H1 (cell line): ENCODE results near the gene WNT11. TPM values are rescaled to one million over a fixed set of nuclear protein-coding genes. Genes with fewer than 3 reads are reported as not detected.

Source experiments
- CTCF ChIA-PET: fragments of 300-600 bp; sonication (Branson Sonifier 250); formaldehyde crosslinking; loops from one replicate; lab custom pipeline; 2021; ENCODE audit not compliant: partially characterized antibody; lab: Charles Lee
- POLR2A ChIA-PET: fragments of 300-600 bp; sonication (Branson Sonifier 250); formaldehyde crosslinking; loops from one replicate; lab custom pipeline; 2021; ENCODE audit warnings: inconsistent platforms; ENCODE audit not compliant: partially characterized antibody; lab: Charles Lee
- DNase-seq, 2 experiments: peaks; one replicate each; pipeline versions ENCODE4 v3.0.0 to v3.0.0-alpha.2; 2010 to 2022; ENCODE audit warnings: low spot score in 2 of 2, low read depth in 1 of 2, mixed read lengths in 1 of 2
- FAIRE-seq: peaks from 2 replicates; lab custom pipeline; 2011; peaks lifted over from hg19 to GRCh38; lab: Jason Lieb, UNC
- H2AFZ ChIP-seq: 2 replicates; pipeline ENCODE4 v1.8.1; 2012; ENCODE audit warnings: low read length, inconsistent platforms
- H2AK5ac ChIP-seq: 2 replicates; pipeline ENCODE4 v1.6.1; 2013; ENCODE audit warnings: low read depth, low read length
- H2BK120ac ChIP-seq: replicated peaks from 2 replicates; pipeline ENCODE3; 2013; ENCODE audit warnings: low read depth, low read length, inconsistent platforms
- H2BK12ac ChIP-seq: 2 replicates; pipeline ENCODE4 v1.6.1; 2013; ENCODE audit warnings: low read depth, low read length
- H2BK15ac ChIP-seq: 2 replicates; pipeline ENCODE4 v1.6.1; 2013; ENCODE audit warnings: low read length
- H2BK20ac ChIP-seq: 2 replicates; pipeline ENCODE4 v1.6.1; 2013; ENCODE audit warnings: low read length
- H2BK5ac ChIP-seq: 2 replicates; pipeline ENCODE4 v1.6.1; 2013; ENCODE audit warnings: low read depth, low read length
- H3K14ac ChIP-seq: 2 replicates; pipeline ENCODE4 v1.6.1; 2013; ENCODE audit warnings: inconsistent platforms; ENCODE audit not compliant: insufficient read length
- H3K18ac ChIP-seq: 2 replicates; pipeline ENCODE4 v1.6.1; 2013; ENCODE audit warnings: low read length; ENCODE audit errors: extremely low read depth
- H3K23ac ChIP-seq: 2 replicates; pipeline ENCODE4 v1.6.1; 2013; ENCODE audit warnings: inconsistent platforms; ENCODE audit not compliant: insufficient read length
- H3K23me2 ChIP-seq: 2 replicates; pipeline ENCODE4 v1.6.1; 2013; ENCODE audit warnings: low read depth, low read length
- H3K27ac ChIP-seq: 2 replicates; pipeline ENCODE4 v1.6.1; 2011; ENCODE audit warnings: low read depth, low read length, inconsistent platforms
- H3K27me3 ChIP-seq, 4 experiments: replicated peaks in 1 of 4; 1 replicate in 1 of 4; 2 replicates in 3 of 4; pipeline versions ENCODE4 v1.6.1 to v1.8.1; 2011 to 2013; ENCODE audit warnings: low read length in 3 of 4, mild to moderate bottlenecking in 3 of 4, inconsistent platforms in 2 of 4, mixed read lengths in 2 of 4, moderate library complexity in 1 of 4; ENCODE audit not compliant: control insufficient read depth in 3 of 4, insufficient read depth in 3 of 4; ENCODE audit errors: extremely low read depth in 1 of 4
- H3K36me3 ChIP-seq, 4 experiments: 2 replicates each; pipeline versions ENCODE4 v1.6.1 to v1.8.1; 2011 to 2013; ENCODE audit warnings: mild to moderate bottlenecking in 4 of 4, low read length in 3 of 4, moderate library complexity in 2 of 4, control low read depth in 1 of 4, inconsistent platforms in 1 of 4; ENCODE audit not compliant: insufficient read depth in 4 of 4, control insufficient read depth in 2 of 4
- H3K4ac ChIP-seq: replicated peaks from 2 replicates; pipeline ENCODE3; 2013; ENCODE audit warnings: low read length, low read depth, mixed read lengths, inconsistent platforms; ENCODE audit not compliant: insufficient read length
- H3K4me1 ChIP-seq, 4 experiments: replicated peaks in 1 of 4; 1 replicate in 1 of 4; 2 replicates in 3 of 4; pipeline versions ENCODE4 v1.6.1 to v1.8.1; 2011 to 2013; ENCODE audit warnings: low read length in 3 of 4, inconsistent platforms in 2 of 4, mixed read lengths in 1 of 4; ENCODE audit not compliant: insufficient read depth in 4 of 4, control insufficient read depth in 3 of 4
- H3K4me2 ChIP-seq, 2 experiments: 2 replicates each; pipeline versions ENCODE4 v1.6.1 to v1.8.1; 2011 to 2013; ENCODE audit warnings: low read depth in 2 of 2, low read length in 2 of 2, control low read depth in 1 of 2, inconsistent platforms in 1 of 2, mild to moderate bottlenecking in 1 of 2; ENCODE audit not compliant: insufficient read depth in 1 of 2
- H3K4me3 ChIP-seq, 4 experiments: fragments of 200-600, 300-600 bp in 1 of 4; sonication (generic), shearing (Covaris generic), sonication (Bioruptor Twin) in 1 of 4; 2 replicates each; pipeline versions ENCODE4 v1.5.1 to v1.8.1; 2011 to 2016; ENCODE audit warnings: low read length in 4 of 4, low read depth in 3 of 4, control low read depth in 2 of 4, inconsistent platforms in 2 of 4, mild to moderate bottlenecking in 2 of 4, mixed read lengths in 1 of 4, moderate library complexity in 1 of 4; ENCODE audit not compliant: insufficient read depth in 2 of 4; ENCODE audit errors: extremely low read depth in 1 of 4
- H3K56ac ChIP-seq: replicated peaks from 2 replicates; pipeline ENCODE3; 2013; ENCODE audit warnings: low read depth, mild to moderate bottlenecking, mixed read lengths, low read length, inconsistent platforms; ENCODE audit not compliant: insufficient read length
- H3K79me1 ChIP-seq: 2 replicates; pipeline ENCODE4 v1.6.1; 2013; ENCODE audit warnings: low read depth, low read length, control low read depth
- H3K79me2 ChIP-seq, 2 experiments: 2 replicates each; pipeline versions ENCODE4 v1.6.1 to v1.8.1; 2012 to 2013; ENCODE audit warnings: low read length in 2 of 2, mild to moderate bottlenecking in 2 of 2, inconsistent platforms in 1 of 2; ENCODE audit not compliant: insufficient read depth in 2 of 2, control insufficient read depth in 1 of 2
- H3K9ac ChIP-seq, 4 experiments: replicated peaks in 1 of 4; 1 replicate in 1 of 4; 2 replicates in 3 of 4; pipeline versions ENCODE4 v1.6.1 to v1.8.1; 2011 to 2013; ENCODE audit warnings: low read depth in 3 of 4, low read length in 3 of 4, control low read depth in 2 of 4, mild to moderate bottlenecking in 2 of 4, moderate library complexity in 2 of 4, inconsistent platforms in 1 of 4; ENCODE audit errors: extremely low read depth in 1 of 4
- H3K9me3 ChIP-seq, 2 experiments: 2 replicates each; pipeline versions ENCODE4 v1.6.1 to v1.8.1; 2012 to 2013; ENCODE audit warnings: mild to moderate bottlenecking in 2 of 2, moderate library complexity in 2 of 2, control low read depth in 1 of 2, inconsistent platforms in 1 of 2, low read depth in 1 of 2, low read length in 1 of 2, mixed read lengths in 1 of 2; ENCODE audit not compliant: insufficient read depth in 2 of 2
- H4K20me1 ChIP-seq, 2 experiments: replicated peaks in 1 of 2; 2 replicates each; pipeline versions ENCODE3 to v1.8.1; 2011 to 2013; ENCODE audit warnings: inconsistent platforms in 2 of 2, low read length in 2 of 2, mild to moderate bottlenecking in 1 of 2; ENCODE audit not compliant: insufficient read depth in 2 of 2, control insufficient read depth in 1 of 2
- H4K5ac ChIP-seq: 2 replicates; pipeline ENCODE4 v1.6.1; 2013; ENCODE audit warnings: low read length, low read depth, mixed read lengths, inconsistent platforms; ENCODE audit not compliant: insufficient read length
- H4K8ac ChIP-seq: 2 replicates; pipeline ENCODE4 v1.8.0; 2013; ENCODE audit warnings: mild to moderate bottlenecking, moderate library complexity, low read length, inconsistent platforms; ENCODE audit not compliant: insufficient read depth; ENCODE audit errors: extremely low read depth
- H4K91ac ChIP-seq: replicated peaks from 2 replicates; pipeline ENCODE3; 2013; ENCODE audit warnings: low read length, mixed read lengths, inconsistent platforms; ENCODE audit not compliant: insufficient read length
- HDAC6 ChIP-seq: IDR thresholded peaks from one replicate; pipeline ENCODE4 v1.7.1; 2012; ENCODE audit warnings: low read depth, mild to moderate bottlenecking, inconsistent platforms, low read length, moderate library complexity
- JUND ChIP-seq: IDR thresholded peaks from 2 replicates; pipeline ENCODE4 v1.6.1; 2011; ENCODE audit warnings: mild to moderate bottlenecking, improper control_type of control experiment, low read length
- WGBS, 2 experiments: shearing (Covaris generic) in 1 of 2; methylation state at CpG; one replicate each; pipeline versions ENCODE4 v1.1.6 to v1.1.7; 2013 to 2015; ENCODE audit warnings: low lambda C conversion rate in 2 of 2, mixed read lengths in 2 of 2, inconsistent platforms in 1 of 2, low coverage in 1 of 2, missing lambda C conversion rate in 1 of 2; ENCODE audit not compliant: insufficient replicate concordance in 2 of 2, insufficient coverage in 1 of 2, insufficient read length in 1 of 2; ENCODE audit errors: extremely low coverage in 1 of 2, missing lambda C conversion rate in 1 of 2; 5-methylcytosine and 5-hydroxymethylcytosine counted together
- polyA plus RNA-seq, 7 experiments: library from polyadenylated mRNA; depleted of rRNA in 3 of 7; stranded (reverse) in 5 of 7; unstranded in 2 of 7; fragments of >200 nt in 5 of 7; fragments of 200-250 nt in 2 of 7; gene quantifications; 1 replicate in 5 of 7; 2 replicates in 1 of 7; 4 replicates in 1 of 7; pipeline versions ENCODE4 v1.2.1 to v1.2.3, GENCODE V29; 2011 to 2013; ENCODE audit warnings: missing spikeins in 2 of 7, mixed read lengths in 2 of 7
- total RNA-seq: library from RNA; stranded (reverse); fragmentation: NEBNext Ultra II Directional; extraction: Animal tissue kit (Norgen Biotek cat#: 25700); gene quantifications from 2 replicates; pipeline ENCODE4 v1.2.1, GENCODE V29; 2021

The WNT11 gene
- total and polyA plus RNA-seq, 2 of the 8 experiments (the other 6 are each of a cell fraction or from before 2014, with no cell fraction given) = 0.11 to 0.45 TPM

GRCh38 chr11:76185511-76185910 lies 20.8 kb downstream of the WNT11 start:
- Histone ChIP-seq H2BK5ac (no peak overlapping the region), H3K23ac (no peak overlapping the region), H3K27me3 (no peaks in the 10 kb centered on the region), H3K79me1 (no peaks in the 10 kb centered on the region), H3K27ac (no peak overlapping the region), H4K20me1 (no peaks in the 10 kb centered on the region), H2BK12ac (no peak overlapping the region), H3K56ac (no peak overlapping the region), H4K91ac (no peak overlapping the region), H3K79me2 (no peaks in the 10 kb centered on the region), H4K8ac (no peak overlapping the region), H3K18ac (no peak overlapping the region), H2BK20ac (no peak overlapping the region), H3K4me2 (no peak overlapping the region), H3K4me3 (no peak overlapping the region), H2BK15ac (no peak overlapping the region), H4K5ac (no peak overlapping the region), H3K14ac (no peak overlapping the region), H2AK5ac (no peak overlapping the region), H3K36me3 (no peaks in the 10 kb centered on the region; a peak in 1 of 8 replicates), H3K23me2 (no peaks in the 10 kb centered on the region), H2AFZ (no peak overlapping the region), H3K9ac (no peak overlapping the region), H3K4ac (no peak overlapping the region), H3K9me3 (no peaks in the 10 kb centered on the region), H2BK120ac (no peak overlapping the region), H3K4me1 (peaks cover 0 to 3% (median 0%) of the 10 kb centered on the region in 4 experiments; a peak in 2 of 7 replicates)
- FAIRE-seq (no peak), DNase-seq (no peak)
- ChIA-PET CTCF (interaction anchor here (0.9 to 2.0 kb wide), 6 partner anchors 9 to 289 kb away, joined by 3 to 9 read pairs (median 6); no protein-coding TSS in a partner anchor), POLR2A (no interaction called here)
- WGBS, 2 experiments = 82% methylated on average over 10 of the region's 10 CpGs; no CpG with 5 or more reads in 1 of the 2 experiments
- no peak for TF ChIP-seq HDAC6
- TF ChIP-seq JUND = no peak
